ENCODE results near the gene ZNF275. TPM values are rescaled to one million over a fixed set of nuclear protein-coding genes. Genes with fewer than 3 reads are reported as not detected.

The ZNF275 gene
- total and polyA plus RNA-seq, 2 donors (not counting 3 experiments of a cell fraction or from before 2014, with no cell fraction given) = 10.3 to 11.0 TPM

GRCh38 chrX:153317996-153318722, 15.8 kb upstream of the ZNF275 start:
- no peak for FAIRE-seq
- dilution Hi-C loops (cut with MboI; ENCODE audit: extremely low pct_ligation_motif_present, low sequenced_read_pairs) = no loop called here
- TF ChIP-seq GATA2 (IDR thresholded peaks at IDR 0.05; ENCODE audit: insufficient read depth, insufficient read length, low read depth, low read length) (no peak), EZH2 (IDR thresholded peaks at IDR 0.05; ENCODE audit: borderline replicate concordance, low read depth, low read length, severe bottlenecking) (no peak), MYC (IDR thresholded peaks at IDR 0.05; ENCODE audit: low read depth, low read length) (no peak), FOS (IDR thresholded peaks at IDR 0.05; ENCODE audit: borderline replicate concordance, insufficient read depth, low read length) (no peak), CTCF (IDR thresholded peaks at IDR 0.05; ENCODE audit: extremely low read depth in 1 of 2, insufficient read depth in 1 of 2, low read depth in 1 of 2, low read length in 2 of 2) (no peak), POLR2AphosphoS5 (IDR thresholded peaks at IDR 0.05; ENCODE audit: insufficient read depth, low read depth, low read length) (no peak), MAX (IDR thresholded peaks at IDR 0.05; ENCODE audit: insufficient read depth, insufficient read length) (no peak), JUN (IDR thresholded peaks at IDR 0.05; ENCODE audit: borderline replicate concordance, insufficient read depth, insufficient read length, low read depth) (no peak), POLR2A (IDR thresholded peaks at IDR 0.05; ENCODE audit: low read depth, low read length) (no peak)

More at GRCh38 chrX:153317996-153318722, 15.8 kb upstream of the ZNF275 start:
- H3K4me1 ChIP-seq (ENCODE audit: control insufficient read depth, extremely low read depth, insufficient read depth, low read length) = no peaks in the 10 kb centered on the region
- H3K27ac ChIP-seq (ENCODE audit: insufficient read depth, low read depth, low read length) = no peak overlapping the region
- H3K9ac ChIP-seq (replicated peaks; ENCODE audit: extremely low read depth, insufficient read depth, low read length) = no peak overlapping the region
- peaks cover 5 to 9% of the 10 kb centered on the region in 2 experiments for H3K27me3 ChIP-seq (ENCODE audit: control insufficient read depth in 2 of 2, insufficient read depth in 2 of 2, low read length in 2 of 2)
- no peaks in the 10 kb centered on the region for H3K9me1 ChIP-seq (replicated peaks; ENCODE audit: control insufficient read depth, extremely low read depth, insufficient read depth, low read length)
- no peak overlapping the region for H3K4me2 ChIP-seq (ENCODE audit: insufficient read depth, low read length)
- H3K36me3 ChIP-seq (ENCODE audit: control insufficient read depth in 2 of 2, extremely low read depth in 1 of 2, insufficient read depth in 2 of 2, low read length in 2 of 2) = no peaks in the 10 kb centered on the region
- BruUV-seq (replicated peaks) = no TSS peak
- ChIA-PET CTCF (no interaction called here), POLR2A (no interaction called here)
- no peak for DNase-seq (ENCODE audit: low read depth, low spot score)
- no peaks in the 10 kb centered on the region for H4K20me1 ChIP-seq (replicated peaks; ENCODE audit: control insufficient read depth, extremely low read depth, insufficient read depth, low read length)
- H2AFZ ChIP-seq (ENCODE audit: low read depth, low read length) = no peak overlapping the region
- intact Hi-C loops (cut with micrococcal nuclease) = no loop called here
- H3K4me3 ChIP-seq (replicated peaks in 1 of 3; ENCODE audit: insufficient read depth in 1 of 3, low read depth in 1 of 3, low read length in 3 of 3) = no peak overlapping the region
- no peaks in the 10 kb centered on the region for H3K79me2 ChIP-seq (ENCODE audit: control insufficient read depth, insufficient read depth, low read length)
- no peaks in the 10 kb centered on the region for H3K9me3 ChIP-seq (replicated peaks; ENCODE audit: control insufficient read depth, insufficient read depth, low read length)
